Stimulated activated CD4-positive, alpha-beta T cell treated with anti-CD3 and anti-CD28 coated beads, Interleukin-4, amount 100 ng/mL, for 48 hours (primary cell): ENCODE results near the gene PTCH1.
A peak's percentile ranks its signal among the peaks of the same experiment; 100 is the strongest.

ENCODE experiments used
- DNase-seq, 2 donors: peaks; one replicate each; pipeline ENCODE4 v3.0.0-alpha.2; 2020; ENCODE audit warnings: low read depth in 2 of 2

PTCH1 gene

DNA sequence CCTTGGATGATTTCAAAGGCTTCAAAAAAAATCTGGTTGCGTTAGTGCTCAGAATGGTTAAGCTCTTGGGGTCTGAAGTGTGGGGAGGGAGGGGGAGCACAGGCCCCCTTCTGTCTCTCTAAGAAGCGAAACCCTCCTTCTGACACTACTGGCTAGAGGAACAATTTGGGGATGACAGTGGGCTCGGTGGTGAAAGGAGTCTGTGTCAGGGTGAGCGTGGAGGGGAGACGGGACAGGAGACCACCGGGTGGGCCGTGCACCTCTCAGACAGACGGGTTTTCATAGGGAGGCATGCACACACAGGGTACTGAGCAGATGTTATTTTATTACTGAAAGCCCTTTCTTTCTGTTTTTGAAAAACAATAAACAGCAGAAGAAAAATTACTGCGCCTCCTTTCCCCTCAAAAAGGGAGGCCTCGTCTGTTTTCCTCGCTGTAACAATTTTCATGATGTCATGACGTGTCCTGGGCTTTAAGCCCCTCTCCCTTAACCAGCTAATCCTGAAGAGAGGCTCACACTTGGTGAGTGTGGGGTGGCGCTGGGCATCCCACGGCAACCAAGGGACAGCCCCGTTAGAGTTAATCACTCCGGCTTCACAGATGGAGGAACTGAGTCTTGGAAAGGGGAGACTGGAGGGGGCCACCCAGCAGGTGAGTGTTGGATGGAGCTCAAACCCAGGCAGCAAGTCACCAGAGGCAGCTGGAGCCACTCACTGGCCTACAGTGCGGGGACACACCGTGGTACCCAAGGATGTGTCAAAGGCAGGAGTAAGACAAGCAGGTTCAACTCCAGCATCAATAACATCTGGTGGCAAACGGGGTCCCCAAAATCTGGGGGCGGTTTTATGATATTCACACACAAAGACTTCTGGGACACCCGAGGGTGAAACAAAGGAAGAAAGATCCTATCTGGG is 53.4 kb downstream of the PTCH1 start:
- DNase-seq, result no peak

DNA sequence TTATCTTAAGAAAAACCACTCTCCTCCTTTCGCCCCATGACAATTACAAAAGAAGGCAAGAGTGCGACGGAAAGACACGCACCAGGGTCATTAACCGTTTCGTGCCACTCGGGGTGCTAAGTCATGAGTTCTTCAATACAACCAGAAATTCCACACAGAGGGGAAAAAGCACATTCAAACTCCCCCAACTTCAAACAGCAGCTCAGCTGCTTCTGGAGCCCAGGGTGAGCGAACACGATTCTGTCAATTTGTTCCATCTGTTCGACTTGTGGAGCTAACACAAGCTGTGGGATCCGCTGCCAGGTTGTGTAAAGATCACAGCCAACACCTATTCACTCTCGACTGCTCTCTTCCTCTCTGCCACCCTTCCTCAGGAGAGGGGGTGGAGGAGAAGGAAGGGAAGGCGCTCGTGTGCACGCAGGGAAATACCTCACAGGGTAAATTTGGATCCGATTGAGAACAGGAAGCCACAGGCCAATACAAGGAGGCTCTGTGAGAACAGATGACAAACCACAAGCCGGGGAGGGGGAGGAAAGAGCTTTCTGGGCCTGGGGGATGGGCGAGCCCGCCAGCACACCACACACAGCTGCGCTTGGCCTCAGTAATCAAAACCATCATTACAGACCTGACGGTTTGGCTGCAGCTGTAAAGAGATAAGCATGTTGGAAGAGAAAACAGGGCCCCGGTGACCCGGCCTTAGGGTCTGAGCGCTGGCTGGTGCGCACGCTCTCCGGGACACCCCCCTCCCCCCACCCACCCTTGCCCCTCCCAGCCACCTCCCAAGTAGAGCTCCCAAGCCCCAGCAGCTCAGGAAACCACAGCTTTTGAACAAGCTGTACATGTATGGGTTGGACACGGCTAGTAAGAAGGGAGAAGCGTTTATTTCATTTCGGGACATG is 54.3 kb downstream of the PTCH1 start:
- DNase-seq, result peak; percentile 59 to 65

DNA sequence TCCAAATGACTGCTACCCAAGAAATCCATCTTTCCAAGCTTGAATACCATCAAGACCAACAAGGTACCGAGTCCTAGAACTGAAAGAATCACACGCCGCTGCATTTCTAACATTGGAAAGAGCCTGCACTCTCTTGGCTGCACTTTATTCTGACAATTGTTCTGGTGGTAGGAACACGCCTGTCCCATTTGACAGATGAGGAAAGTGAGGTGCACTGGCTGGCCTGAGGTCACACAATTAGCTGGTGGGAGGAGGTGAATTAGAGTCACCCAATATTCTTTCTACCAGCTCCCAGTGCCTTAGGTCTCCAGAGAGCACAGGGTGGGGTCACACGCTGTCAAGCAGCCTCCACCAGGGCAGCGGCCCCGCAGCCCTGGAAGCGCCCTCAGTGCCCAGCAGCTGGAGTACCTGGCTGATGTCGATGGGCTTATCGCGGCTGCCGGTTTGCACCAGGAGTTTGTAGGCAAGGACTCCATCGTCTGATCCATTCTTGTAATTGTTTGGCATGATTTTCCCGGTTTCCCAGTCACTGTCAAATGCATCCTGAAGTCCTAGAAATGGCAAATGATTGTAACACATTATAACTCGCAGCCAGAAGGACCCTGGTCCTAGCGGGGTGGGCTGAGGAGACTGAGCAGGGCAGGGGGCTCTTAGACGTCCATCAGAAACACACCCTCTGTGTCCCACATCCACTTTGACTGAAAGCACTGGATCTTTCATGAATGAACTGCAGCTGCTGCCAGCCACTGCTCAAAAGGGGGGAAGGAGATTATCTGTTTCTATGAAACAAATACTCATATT is 55.1 kb downstream of the PTCH1 start:
- no peak for DNase-seq

DNA sequence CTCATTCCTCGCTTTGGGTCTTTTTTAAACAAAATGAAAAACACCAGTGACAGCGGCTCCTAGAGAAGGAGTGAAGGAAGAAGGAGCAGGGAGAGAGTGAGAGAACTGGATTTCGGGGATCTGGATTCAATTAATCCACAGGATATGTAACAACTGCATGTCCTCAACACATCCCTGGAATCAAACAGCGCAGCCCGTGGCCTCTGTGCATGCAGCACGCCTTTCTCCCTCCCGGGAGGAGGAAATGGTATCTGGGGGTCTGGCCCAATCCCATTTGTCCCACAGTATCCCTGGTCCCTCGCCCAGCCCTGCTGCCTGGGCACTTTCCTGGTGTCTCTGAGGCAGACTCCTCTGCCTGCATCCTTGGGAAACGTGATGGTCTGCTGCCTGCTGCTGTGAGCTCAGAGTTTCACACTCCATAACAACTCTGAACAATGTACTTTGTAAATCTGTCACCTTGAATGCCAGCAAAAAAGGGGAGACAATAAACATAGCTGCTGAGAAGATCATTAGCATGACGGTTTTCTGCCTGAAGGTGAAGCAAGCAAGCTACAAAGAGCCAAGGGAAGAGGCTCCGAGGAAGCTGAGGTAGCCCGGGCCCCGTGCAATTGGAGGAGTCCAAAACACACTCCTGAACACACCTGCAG is 56.1 kb downstream of the PTCH1 start:
- no peak for DNase-seq

DNA sequence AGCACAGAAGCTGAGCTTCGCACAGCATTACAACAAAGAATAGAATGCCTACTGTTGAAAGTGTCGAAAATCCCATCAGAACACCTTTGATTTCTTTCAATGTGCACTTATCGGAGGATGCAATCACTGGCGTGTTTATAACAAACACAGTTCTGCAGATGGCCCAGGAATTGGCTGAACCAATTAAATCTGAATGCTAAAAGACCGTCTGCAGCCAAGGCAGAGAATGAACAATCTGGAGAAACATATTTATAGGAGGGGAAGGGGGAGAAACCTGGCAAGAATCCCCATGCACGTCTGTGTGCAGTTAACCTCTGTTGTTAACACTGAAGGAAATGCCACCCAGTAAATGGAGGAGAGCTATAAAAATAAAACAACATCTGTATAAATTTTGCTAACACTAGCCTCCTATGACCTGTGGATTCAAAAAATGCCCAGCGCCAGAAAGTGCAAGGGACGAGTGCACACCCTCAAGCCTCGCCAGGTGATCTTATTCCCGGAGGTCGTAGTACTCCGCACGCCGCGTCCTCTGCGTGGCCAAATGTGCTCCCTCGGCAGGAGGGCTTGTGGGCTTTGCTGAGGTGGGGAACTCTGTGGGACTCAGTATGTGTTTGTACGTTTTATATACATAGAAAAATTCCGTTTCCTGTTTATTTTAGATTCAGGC is 56.8 kb downstream of the PTCH1 start:
- DNase-seq, result no peak

DNA sequence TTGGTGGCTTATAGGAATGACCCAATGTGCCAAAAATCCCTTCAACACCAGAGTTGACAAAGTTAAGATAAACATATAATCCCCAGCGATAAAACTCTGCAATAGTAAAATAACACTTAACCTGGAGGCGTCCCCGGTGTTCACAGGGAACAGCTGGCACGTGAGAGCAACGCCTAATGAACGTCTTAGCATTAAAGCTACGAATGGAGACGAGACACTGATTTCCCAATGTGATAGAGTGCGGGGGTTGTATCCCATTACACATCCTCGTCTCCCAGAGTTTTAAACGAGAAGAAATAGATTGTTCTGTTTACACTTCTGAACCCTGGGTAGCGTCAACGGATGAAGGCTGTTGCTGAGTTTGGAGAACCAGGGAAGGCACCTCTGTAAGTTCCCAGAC is 57.6 kb downstream of the PTCH1 start:
- DNase-seq, result no peak

DNA sequence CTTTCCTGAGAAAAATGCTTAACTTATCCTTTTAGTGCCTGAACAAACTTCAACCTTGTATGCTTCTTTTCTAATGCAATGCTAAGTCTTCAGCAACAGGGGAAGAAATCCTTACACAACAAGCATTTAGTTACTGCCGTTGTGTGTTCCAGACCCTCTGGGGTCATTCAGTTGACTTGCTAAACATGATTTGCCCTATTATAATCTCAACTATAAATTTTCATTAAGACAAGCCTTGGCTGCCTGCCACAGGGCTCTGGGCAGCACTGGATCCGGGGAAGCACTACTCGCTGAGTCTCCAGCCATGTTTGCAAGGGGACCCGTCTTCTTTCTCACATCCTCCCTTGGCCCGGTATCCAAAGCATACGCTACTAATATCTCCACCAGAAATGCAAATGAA is 58.1 kb downstream of the PTCH1 start:
- no peak for DNase-seq

DNA sequence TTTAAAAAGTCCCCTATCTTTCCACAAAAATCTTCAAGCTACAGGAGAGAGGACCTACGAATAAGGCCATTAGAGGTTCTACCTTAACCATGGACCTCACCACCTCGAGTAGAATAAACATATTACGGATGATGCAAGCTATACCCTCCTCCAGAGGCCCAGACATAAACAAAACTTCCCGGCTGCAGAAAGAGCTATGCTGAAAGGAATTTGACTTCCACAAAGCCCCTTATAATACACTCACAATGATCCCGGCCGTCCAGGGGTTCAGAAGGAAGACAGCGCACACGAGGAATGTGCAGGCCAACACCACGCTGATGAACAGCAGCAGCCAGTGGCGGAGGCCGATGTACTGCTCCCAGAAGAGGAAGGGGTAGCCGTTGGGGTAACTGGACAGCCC is 59.0 kb downstream of the PTCH1 start:
- DNase-seq, result no peak

DNA sequence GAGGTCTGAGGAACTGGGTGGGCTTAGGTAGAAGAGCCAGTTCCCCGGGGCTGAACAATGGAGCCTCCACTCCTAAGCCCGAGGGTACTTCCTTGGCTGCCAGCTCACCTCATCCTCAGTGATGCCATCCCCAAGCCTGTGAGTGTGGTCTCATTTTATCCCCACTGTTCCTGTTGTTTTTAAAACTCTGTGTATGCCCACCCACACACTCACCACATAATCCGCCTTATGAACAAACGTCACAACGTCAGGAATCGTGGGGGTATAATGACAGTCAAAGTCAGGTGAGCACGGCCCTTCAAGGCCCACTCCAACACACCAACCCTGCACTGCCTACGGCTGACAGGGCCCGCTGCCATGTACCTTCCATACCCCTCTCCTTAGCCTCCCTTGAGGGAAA is 61.1 kb downstream of the PTCH1 start:
- no peak for DNase-seq

DNA sequence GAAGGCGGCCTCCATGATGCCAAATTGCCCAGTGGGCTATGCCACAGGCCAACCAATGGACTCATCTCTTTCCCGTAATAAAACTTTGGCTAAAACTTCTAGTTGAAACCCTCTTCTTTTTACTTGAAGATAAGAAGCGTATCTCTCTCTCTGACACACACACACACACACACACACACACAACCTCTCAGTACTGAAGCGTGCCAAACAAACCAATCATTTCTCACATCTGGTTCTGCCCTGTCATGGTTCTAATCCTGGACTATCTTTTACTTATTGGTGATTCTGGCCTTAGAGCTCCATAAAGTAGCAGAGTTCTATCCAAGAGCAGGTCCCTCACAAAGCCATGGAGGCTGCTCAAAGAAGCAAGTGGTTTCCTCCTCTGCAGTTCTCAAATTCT is 64.6 kb downstream of the PTCH1 start:
- DNase-seq, result no peak

DNA sequence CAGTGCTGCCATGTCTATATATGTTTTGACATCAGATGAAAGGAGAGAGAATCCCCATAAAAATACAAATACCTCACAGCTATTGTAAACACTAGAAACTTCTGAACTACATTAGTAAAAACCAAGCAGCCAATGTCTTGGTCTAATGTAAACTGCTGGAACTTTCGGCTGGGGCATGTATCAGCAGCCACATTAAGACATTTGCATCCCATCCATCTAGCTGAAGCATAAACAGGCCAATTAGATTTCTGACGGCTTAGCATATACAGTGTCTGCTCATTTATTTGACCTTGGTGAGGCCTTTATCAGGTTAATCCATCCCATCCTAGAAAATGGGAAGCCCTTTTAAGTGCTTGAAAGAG is 65.7 kb downstream of the PTCH1 start:
- DNase-seq, result no peak

DNA sequence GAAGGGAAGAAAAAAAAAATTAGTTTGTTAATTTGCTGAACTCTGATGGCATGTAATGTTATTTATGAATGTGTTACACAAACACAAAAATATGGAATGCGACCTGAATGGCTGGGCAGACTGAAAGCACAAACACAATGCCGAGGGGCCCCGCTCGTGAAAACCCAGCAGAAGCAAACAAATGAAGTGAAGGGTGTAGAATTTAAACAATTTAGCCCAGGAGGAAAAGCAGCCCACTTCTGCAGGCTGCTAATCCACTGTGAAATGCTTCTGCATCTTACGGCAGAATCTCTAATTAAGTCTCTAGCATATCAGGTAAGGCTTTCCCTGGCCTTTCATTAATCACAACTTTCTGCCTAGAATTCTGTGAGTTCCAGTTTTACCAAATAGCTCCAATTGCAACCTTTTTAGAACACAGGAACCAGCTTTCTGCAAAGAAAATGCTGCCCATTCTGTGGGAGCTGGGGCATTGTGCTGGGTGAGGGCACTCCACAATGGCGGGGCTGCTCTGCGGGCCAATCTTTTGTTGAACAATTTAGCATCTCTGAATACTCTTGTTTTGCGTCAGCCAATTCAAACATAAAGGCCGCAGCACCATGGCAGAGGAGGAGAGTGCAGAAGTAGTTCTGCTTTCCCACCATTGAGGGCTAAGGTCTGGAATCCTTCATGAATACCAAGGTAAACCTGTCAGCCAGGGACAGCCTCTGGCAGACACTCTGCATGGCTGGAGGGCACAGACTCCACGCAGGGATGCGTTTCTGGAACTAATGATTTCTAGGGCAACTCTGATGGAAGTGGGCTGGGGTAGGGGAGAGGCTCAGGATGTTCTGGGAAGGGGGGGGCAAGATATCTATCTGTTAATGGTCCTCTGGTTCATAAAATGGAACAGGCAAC is 66.4 kb downstream of the PTCH1 start:
- no peak for DNase-seq

DNA sequence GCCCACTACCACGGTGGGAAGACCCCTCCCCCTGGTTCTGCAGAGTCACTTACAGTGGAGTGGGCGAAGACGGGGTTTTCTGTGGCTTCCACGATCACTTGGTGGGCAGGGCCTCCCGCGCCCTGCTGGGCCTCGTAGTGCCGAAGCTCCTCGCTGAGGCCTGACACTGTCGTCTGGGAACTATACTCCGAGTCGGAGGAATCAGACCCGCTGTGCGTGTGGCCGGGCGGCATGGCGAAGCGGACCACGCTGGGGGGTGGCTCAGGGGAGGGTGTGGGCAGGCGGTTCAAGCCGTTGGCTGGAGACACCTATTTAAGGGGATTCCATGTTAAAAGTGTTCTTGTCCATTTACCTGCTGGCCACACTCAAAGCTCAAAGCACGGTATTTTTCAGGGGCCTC is 67.8 kb downstream of the PTCH1 start:
- no peak for DNase-seq

DNA sequence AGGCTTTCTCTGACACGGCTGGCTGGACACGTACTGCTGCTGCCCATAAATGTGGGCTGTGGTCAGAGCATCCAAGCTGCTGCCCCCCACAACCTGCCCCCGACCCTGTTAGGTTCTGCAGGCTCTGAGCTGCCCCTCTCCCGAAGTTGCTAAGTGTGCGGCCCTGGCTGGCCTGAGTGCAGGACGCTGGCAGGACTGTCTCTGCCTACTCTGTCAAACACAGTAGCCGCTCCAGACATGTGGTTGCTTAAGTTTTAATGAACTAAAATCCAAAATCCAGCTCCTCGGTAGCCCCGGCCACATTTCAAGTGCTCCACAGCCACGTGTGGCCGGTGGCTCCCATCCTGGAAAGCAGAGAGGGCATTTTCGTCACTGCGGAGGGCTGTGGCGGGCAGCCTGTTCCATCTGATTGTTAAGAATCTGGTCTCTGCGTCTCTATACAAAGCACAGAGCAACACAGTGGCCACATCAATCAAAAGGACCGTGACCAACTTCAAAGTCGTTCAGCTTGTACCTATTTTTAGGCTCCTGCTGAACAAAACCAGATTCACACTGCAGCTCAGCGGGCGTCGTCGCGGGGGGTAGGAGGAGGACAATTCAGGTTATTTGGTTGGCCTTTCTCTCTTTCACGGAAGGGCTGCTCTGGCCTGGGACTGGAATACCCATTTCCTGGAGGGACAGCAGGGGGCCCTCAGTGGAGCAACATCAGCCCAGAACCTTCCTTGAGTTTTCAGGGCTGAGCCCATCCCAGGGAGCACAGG is 68.9 kb downstream of the PTCH1 start:
- DNase-seq, result no peak

DNA sequence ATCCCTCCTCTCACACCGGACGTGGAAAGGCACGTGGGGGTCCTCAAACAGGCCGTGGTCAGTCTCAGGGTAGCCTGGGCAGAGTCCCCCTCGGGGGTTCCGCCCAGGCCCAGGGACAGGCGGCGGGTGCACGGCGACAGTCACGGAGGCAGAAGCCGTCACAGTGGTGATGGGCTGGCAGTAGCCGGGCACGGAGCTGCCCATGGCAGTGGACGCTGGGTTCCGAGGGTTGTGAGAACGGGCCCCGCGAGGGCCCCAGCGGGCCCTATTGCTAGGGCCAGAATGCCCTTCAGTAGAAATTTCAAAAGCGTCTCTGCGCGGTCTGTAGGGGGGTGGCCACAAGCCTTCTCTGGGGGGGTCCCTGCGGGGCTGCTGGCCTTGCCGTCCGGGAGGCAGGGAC is 69.8 kb downstream of the PTCH1 start:
- no peak for DNase-seq

DNA sequence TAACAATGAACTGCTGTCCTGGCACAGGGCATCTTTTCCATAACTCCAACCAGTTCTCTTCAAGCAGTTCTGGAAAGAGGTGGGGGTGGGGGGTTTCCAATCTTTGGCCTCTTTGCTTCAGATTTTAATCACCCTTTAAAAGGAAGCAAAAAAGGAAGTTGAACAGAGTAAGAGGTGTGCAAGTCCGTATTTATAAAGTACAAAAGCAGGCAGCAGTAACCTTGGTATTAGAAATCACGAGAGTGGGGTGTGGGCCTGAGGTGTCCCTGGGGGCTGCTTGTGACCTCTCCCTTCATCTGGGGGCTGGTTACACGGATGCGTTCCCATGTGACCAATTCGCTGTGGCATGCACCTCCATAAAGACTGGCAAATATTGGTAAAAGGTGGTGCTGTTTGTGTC is 70.5 kb downstream of the PTCH1 start:
- no peak for DNase-seq

DNA sequence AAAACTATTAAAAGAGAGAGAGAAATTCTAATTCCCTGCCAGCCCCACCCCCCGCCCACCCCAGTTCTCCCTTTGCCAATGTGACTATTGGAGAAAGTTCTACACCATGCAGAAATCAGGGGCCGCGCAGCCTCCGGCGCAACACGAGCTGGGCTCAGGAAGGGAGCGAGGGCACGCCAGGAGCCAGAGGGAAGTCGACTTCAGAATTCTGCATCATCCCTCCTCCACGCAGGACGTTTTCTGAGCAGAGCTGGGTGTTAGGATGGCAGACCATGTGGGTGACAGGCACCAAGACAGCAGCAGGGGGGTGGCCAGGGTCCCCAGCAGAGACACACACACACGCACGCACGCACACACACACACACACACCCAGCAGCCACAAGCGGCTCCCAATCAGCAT is 72.6 kb downstream of the PTCH1 start:
- DNase-seq, result no peak

DNA sequence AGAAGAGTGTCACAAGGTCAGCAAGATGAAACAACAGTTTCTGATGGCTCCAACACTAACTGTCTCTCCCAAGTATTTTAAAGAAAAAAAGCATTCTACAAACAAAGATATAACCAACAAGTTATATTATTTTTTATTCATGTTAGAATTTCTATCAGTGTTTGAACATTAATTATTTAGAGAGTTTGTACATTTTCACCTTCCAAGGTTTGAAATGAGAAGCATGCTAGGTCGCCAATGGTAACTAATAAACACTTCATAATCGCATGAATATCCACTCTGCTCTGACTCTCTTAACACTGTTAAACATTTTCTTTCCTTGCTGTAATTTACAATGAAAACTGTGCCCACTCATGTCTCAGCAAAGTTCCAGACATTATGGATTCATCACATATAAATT is 73.5 kb downstream of the PTCH1 start:
- DNase-seq, result no peak

DNA sequence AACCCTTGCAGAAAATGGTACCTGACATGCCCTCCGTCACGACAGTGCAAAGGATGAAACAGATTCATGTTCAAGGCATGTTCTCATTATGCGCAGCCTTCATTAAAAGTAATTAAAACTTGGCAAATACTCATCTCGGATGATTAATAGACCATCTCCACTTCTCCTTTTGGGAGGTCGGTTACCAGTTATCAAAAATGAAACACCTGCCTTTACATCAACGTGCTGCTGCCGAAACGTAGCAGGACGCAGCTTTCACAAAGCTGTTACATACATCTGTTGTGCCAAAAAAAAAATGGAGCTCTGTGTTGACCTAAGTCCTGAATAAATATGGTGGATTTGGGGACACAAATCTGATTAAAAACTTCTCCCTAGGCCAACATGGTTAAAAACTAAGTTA is 75.7 kb downstream of the PTCH1 start:
- no peak for DNase-seq
